Measurements from ENCODE around the gene SLC38A8.

Gene SLC38A8

DNA sequence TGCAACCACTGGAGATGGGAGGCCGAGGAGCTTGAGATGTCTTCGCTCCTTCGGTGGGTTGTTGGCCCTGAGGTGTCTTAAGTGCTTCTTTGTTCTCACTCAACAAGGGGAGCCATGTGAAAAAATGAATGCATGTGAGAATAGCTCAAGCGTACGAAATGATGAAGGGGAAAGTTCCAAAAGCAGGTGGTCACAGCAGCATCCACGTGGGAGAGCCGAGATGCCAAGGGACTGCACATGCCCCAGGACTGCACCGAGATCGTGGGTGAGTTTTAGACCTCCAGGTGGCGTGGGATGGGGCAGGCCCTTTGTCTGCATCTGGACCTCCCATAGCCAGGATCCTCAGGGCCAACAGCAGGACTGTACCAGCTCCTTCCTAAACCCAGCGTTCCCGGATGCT, 8.1 kb downstream of the SLC38A8 start:
- TF ChIP-seq YY1 (IDR thresholded peaks at IDR 0.05; ENCODE audit: low read depth) = no peak
- no peak for TF ChIP-seq ZBTB7A (IDR thresholded peaks at IDR 0.05; ENCODE audit: low read depth)
- no peak for TF ChIP-seq RAD21 (IDR thresholded peaks at IDR 0.05; ENCODE audit: low read depth)

DNA sequence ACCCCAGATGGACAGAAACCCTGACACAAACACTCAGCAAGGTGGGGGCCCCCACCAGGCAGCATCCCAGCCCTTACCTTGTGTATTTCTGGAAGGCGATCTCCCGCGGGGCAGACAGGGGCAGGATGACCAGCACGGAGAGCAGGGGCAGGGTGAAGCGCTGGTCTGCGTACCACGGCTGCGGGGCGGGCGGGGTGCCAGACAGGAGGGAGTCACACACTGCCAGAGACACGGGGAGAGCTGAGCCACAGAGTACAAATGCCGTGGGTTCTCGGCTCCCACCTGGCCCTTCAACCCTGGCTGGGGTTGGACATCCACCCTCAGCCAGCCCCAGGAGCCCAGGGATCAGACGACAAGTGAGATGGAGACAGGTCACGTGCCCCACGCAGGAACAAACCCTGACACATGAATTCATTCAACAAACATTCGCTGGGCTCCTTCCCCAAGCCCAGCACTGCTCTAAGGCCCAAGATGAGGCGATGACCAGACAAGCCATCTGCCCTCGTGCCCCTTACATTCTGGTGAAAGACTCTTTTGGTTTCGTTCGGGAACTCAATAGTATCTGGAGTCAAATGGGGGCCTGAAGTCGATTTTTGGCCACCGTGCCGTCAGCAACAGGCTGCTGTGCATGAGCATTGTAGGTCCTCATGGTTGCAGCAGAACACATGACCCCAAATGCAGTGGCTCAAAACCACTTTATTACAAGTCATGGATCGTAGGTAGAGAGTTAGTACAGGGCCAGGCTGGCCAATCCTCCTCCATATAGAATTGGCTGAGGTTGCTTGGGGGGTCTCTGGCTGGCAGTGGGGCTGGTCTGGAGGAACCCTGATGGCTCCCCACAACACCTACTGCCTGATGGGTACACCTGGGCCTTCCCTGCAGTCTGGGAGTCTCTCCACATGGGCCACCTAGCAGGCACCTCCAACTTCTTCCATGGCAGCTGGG, 9.1 kb downstream of the SLC38A8 start:
- TF ChIP-seq NFIC (IDR thresholded peaks at IDR 0.05) (peak; percentile 34; the same call in 1 of the 2 replicates), TEAD4 (IDR thresholded peaks at IDR 0.05) (0 out of 2 replicates have a peak, but pooled peaks have one; percentile 8), CEBPB (IDR thresholded peaks at IDR 0.05) (no peak), MAX (IDR thresholded peaks at IDR 0.05) (no peak)
- TF ChIP-seq, protein P1, sequence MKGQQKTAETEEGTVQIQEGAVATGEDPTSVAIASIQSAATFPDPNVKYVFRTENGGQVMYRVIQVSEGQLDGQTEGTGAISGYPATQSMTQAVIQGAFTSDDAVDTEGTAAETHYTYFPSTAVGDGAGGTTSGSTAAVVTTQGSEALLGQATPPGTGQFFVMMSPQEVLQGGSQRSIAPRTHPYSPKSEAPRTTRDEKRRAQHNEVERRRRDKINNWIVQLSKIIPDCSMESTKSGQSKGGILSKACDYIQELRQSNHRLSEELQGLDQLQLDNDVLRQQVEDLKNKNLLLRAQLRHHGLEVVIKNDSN (IDR thresholded peaks at IDR 0.05) = peak; percentile 56

DNA sequence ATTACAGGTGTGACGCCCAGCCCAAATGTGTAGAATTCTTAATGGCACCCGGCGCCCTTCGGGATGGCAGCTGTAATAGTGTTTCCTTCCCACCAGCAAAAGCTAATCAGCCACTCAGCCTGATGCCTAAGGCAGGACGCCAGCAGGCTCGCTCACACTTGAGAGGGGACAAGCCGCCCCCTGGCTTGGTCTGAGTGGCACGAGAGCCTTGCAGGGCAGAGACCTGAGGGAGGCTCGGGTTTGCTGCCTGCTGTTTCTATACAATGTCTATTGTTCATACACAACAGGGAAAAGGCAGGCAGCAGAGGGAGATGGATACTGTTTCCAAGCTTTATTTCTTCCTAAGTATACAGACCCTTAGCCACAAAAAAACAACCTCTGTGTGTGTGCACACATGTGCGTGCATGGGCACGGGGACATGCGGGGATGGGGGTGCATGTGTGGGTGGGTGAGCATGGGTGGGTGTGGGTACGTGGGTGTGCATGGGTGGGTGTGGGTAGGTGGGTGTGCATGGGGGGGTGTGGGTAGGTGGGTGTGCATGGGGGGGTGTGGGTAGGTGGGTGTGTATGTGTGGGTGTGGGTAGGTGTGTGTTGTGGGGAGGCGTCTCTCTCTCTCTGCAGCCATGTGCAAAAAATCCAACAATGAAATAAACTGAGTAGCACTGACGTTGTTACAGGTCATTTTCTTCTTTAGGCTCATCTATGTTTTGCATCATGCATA, 10.0 kb downstream of the SLC38A8 start:
- TF ChIP-seq RAD21 (IDR thresholded peaks at IDR 0.05; ENCODE audit: low read depth) (peak; percentile 40; the same call in 1 of the 2 replicates), CEBPB (IDR thresholded peaks at IDR 0.05) (no peak; the same call in 1 of the 2 replicates), CREB1 (IDR thresholded peaks at IDR 0.05; ENCODE audit: low read depth) (no peak), TAF1 (IDR thresholded peaks at IDR 0.05; ENCODE audit: low read depth) (no peak), EP300 (IDR thresholded peaks at IDR 0.05; ENCODE audit: borderline replicate concordance) (peak; percentile 88), MAX (IDR thresholded peaks at IDR 0.05) (no peak; the same call in 1 of the 2 replicates), YY1 (IDR thresholded peaks at IDR 0.05; ENCODE audit: low read depth) (0 out of 2 replicates have a peak, but pooled peaks have one; percentile 46), REST (IDR thresholded peaks at IDR 0.05; ENCODE audit: low read depth) (no peak), NFIC (IDR thresholded peaks at IDR 0.05) (peak; percentile 69), ZBTB7A (IDR thresholded peaks at IDR 0.05; ENCODE audit: low read depth) (0 out of 2 replicates have a peak, but pooled peaks have one; percentile 52), TEAD4 (IDR thresholded peaks at IDR 0.05) (0 out of 2 replicates have a peak, but pooled peaks have one; percentile 37), TCF12 (IDR thresholded peaks at IDR 0.05; ENCODE audit: low read depth) (peak; percentile 76), FOXM1 (IDR thresholded peaks at IDR 0.05; ENCODE audit: borderline replicate concordance, low read depth) (peak; percentile 51; the same call in 1 of the 2 replicates), EGR1 (IDR thresholded peaks at IDR 0.05) (peak; percentile 14; the same call in 1 of the 2 replicates)
- TF ChIP-seq, protein P1 (IDR thresholded peaks at IDR 0.05) = no peak

DNA sequence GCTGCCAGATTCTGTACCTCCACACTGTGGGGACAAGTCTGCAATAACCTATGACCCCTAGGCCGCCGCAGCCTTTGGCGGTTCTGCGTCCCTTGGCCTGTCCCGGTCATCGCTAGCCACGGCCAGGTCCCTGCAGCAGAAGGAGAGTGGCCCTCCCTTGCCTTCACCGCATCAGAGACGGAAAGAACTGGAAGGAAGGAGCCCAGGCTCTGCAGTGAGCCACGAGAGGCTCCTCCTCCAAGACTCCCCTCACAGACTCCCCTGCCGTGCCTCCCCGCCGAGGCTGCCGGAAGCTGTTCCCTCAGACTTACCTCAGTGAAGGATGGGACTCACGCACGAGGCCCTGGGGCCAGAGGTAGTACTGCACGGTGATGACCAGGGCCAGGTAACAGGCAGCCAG, 11.0 kb downstream of the SLC38A8 start:
- TF ChIP-seq TAF1 (IDR thresholded peaks at IDR 0.05; ENCODE audit: low read depth) (no peak), FOXM1 (IDR thresholded peaks at IDR 0.05; ENCODE audit: borderline replicate concordance, low read depth) (no peak), RAD21 (IDR thresholded peaks at IDR 0.05; ENCODE audit: low read depth) (no peak), EP300 (IDR thresholded peaks at IDR 0.05; ENCODE audit: borderline replicate concordance) (no peak), YY1 (IDR thresholded peaks at IDR 0.05; ENCODE audit: low read depth) (no peak), CREB1 (IDR thresholded peaks at IDR 0.05; ENCODE audit: low read depth) (no peak), MAX (IDR thresholded peaks at IDR 0.05) (no peak), REST (IDR thresholded peaks at IDR 0.05; ENCODE audit: low read depth) (no peak)
- TF ChIP-seq, protein P1 (IDR thresholded peaks at IDR 0.05) = no peak
